HCT116 (cell line): Measurements from ENCODE around the gene AKAP9. TPM values are rescaled to one million over a fixed set of nuclear protein-coding genes. Genes with fewer than 3 reads are reported as not detected.
"Not testable (repeated sequence)": the region's sequence is repeated elsewhere in the genome, so short reads cannot be mapped to it uniquely, and the experiment has no call there.

Experiments
- ATAC-seq: fragments of 200-7000 bp; cut with Tn5 transposase; 2 replicates; pipeline ENCODE4 v1.9.1; 2020; ENCODE audit warnings: mild to moderate bottlenecking, moderate library complexity
- BruUV-seq: library from RNA; stranded (reverse); fragments of 400-500 nt; replicated peaks from 2 replicates; lab custom pipeline; 2021; lab: Mats Ljungman, UMichigan
- CTCF ChIA-PET: fragments of 300-600 bp; sonication (Branson Sonifier 250); formaldehyde crosslinking; loops from one replicate; lab custom pipeline; 2021; ENCODE audit warnings: antibody characterized with exemption; lab: Charles Lee
- POLR2A ChIA-PET: fragments of 300-600, 350-600 bp; sonication (Branson Sonifier 250); formaldehyde crosslinking; loops from one replicate; lab custom pipeline; 2021; ENCODE audit warnings: antibody characterized with exemption; lab: Charles Lee
- RAD21 ChIA-PET, 2 experiments: fragments of 300-600 bp; sonication (Branson Sonifier 250); formaldehyde crosslinking; loops; one replicate each; lab custom pipeline; 2023; ENCODE audit warnings: low total read pairs in 2 of 2; ENCODE audit not compliant: uncharacterized antibody in 2 of 2, unreplicated experiment in 2 of 2, low non-redundant PET in 1 of 2; lab: Charles Lee
- DNase-seq: peaks from one replicate; pipeline ENCODE4 v3.0.0-alpha.2; 2010; ENCODE audit warnings: low read depth, low spot score
- H2AFZ ChIP-seq: fragments of 200-600 bp; shearing (Covaris generic), sonication (generic); 2 replicates; pipeline ENCODE4 v1.6.1; 2017; ENCODE audit warnings: low read depth, mixed run types, mixed read lengths, antibody characterized with exemption, low read length; ENCODE audit not compliant: poor library complexity, severe bottlenecking
- H3K27ac ChIP-seq: 2 replicates; pipeline ENCODE4 v1.5.1; 2012; ENCODE audit warnings: low read depth, low read length
- H3K27me3 ChIP-seq: fragments of 200-600 bp; sonication (generic); 2 replicates; pipeline ENCODE4 v1.6.1; 2016; ENCODE audit warnings: mixed run types, low read length, mixed read lengths; ENCODE audit not compliant: insufficient read depth
- H3K36me3 ChIP-seq, 2 experiments: fragments of 200-500 bp in 1 of 2; fragments of 200-600 bp in 1 of 2; sonication (Bioruptor generic) in 1 of 2; sonication (generic) in 1 of 2; 2 replicates each; pipeline versions ENCODE4 v1.5.1 to v1.6.1; 2014 to 2016; ENCODE audit warnings: low read length in 2 of 2, inconsistent platforms in 1 of 2, mixed read lengths in 1 of 2, mixed run types in 1 of 2; ENCODE audit not compliant: insufficient read depth in 2 of 2, control insufficient read depth in 1 of 2
- H3K4me1 ChIP-seq, 2 experiments: fragments of 200-600 bp in 1 of 2; sonication (generic) in 1 of 2; 2 replicates each; pipeline versions ENCODE4 v1.5.1 to v1.6.1; 2012 to 2017; ENCODE audit warnings: low read length in 2 of 2, inconsistent platforms in 1 of 2, mild to moderate bottlenecking in 1 of 2, mixed read lengths in 1 of 2, mixed run types in 1 of 2, moderate library complexity in 1 of 2; ENCODE audit not compliant: insufficient read depth in 2 of 2, control insufficient read depth in 1 of 2
- H3K4me2 ChIP-seq: fragments of 200-600 bp; sonication (generic); 2 replicates; pipeline ENCODE4 v1.6.1; 2017; ENCODE audit warnings: mixed run types, low read length, mixed read lengths
- H3K4me3 ChIP-seq, 2 experiments: fragments of 200-600 bp in 1 of 2; sonication (generic) in 1 of 2; replicated peaks in 1 of 2; 2 replicates each; pipeline ENCODE4 v1.5.1; 2011 to 2016; ENCODE audit warnings: low read length in 2 of 2, control low read depth in 1 of 2, low read depth in 1 of 2, mild to moderate bottlenecking in 1 of 2, mixed read lengths in 1 of 2, mixed run types in 1 of 2
- H3K79me2 ChIP-seq: fragments of 200-600 bp; sonication (generic); 2 replicates; pipeline ENCODE4 v1.6.1; 2017; ENCODE audit warnings: mild to moderate bottlenecking, mixed run types, low read length, moderate library complexity, mixed read lengths; ENCODE audit not compliant: insufficient read depth
- H3K9ac ChIP-seq: fragments of 200-600 bp; sonication (generic); 2 replicates; pipeline ENCODE4 v1.6.1; 2016; ENCODE audit warnings: low read length, mixed read lengths
- H3K9me2 ChIP-seq: fragments of 200-600 bp; sonication (generic), shearing (Covaris generic); 2 replicates; pipeline ENCODE4 v1.6.1; 2017; ENCODE audit warnings: mixed run types, mild to moderate bottlenecking, moderate library complexity; ENCODE audit not compliant: insufficient read depth
- H3K9me3 ChIP-seq, 2 experiments: fragments of 200-500 bp in 1 of 2; fragments of 200-600 bp in 1 of 2; sonication (Bioruptor generic) in 1 of 2; sonication (generic) in 1 of 2; 2 replicates each; pipeline ENCODE4 v1.6.1; 2014 to 2017; ENCODE audit warnings: low read length in 2 of 2, mixed read lengths in 2 of 2, inconsistent platforms in 1 of 2, low read depth in 1 of 2, mild to moderate bottlenecking in 1 of 2, mixed run types in 1 of 2, moderate library complexity in 1 of 2; ENCODE audit not compliant: control insufficient read depth in 1 of 2, insufficient read depth in 1 of 2
- H4K20me1 ChIP-seq: fragments of 200-600 bp; sonication (generic), shearing (Covaris generic); 2 replicates; pipeline ENCODE4 v1.6.1; 2017; ENCODE audit warnings: mixed run types, mild to moderate bottlenecking, moderate library complexity; ENCODE audit not compliant: insufficient read depth
- CEBPB ChIP-seq: IDR thresholded peaks from 2 replicates; pipeline ENCODE4 v1.6.1; 2012; ENCODE audit warnings: low read depth
- JUND ChIP-seq: IDR thresholded peaks from 2 replicates; pipeline ENCODE4 v1.6.1; 2012
- MAX ChIP-seq: IDR thresholded peaks from 2 replicates; pipeline ENCODE4 v1.6.1; 2012
- POLR2A ChIP-seq: IDR thresholded peaks from 2 replicates; pipeline ENCODE4 v1.7.0; 2011; ENCODE audit warnings: borderline replicate concordance; ENCODE audit not compliant: insufficient read depth, insufficient read length; ENCODE audit errors: extremely low read depth
- RAD21 ChIP-seq: IDR thresholded peaks from 2 replicates; pipeline ENCODE4 v1.6.1; 2012; ENCODE audit warnings: low read depth, mild to moderate bottlenecking
- SRF ChIP-seq: IDR thresholded peaks from 2 replicates; pipeline ENCODE4 v1.6.1; 2012; ENCODE audit warnings: low read depth
- ZNF274 ChIP-seq: fragments of 200-500 bp; sonication (Bioruptor generic); IDR thresholded peaks from 2 replicates; pipeline ENCODE4 v1.6.1; 2014; ENCODE audit warnings: mild to moderate bottlenecking, low read depth, low read length, inconsistent platforms
- intact Hi-C: fragments of 100-400 bp; cut with micrococcal nuclease; formaldehyde crosslinking; loops from 2 replicates; pipeline ENCODE4 v1.10.0; 2022
- total RNA-seq: library from RNA; stranded (reverse); gene quantifications from one replicate; pipeline ENCODE4 v1.2.1, GENCODE V29; 2021; ENCODE audit not compliant: unreplicated experiment

Gene AKAP9
- total RNA-seq, 1 experiment from 2014 or later, result 32.6 TPM

GRCh38 chr7:92100534-92100933, 159.9 kb downstream of the AKAP9 start:
- Histone ChIP-seq H3K36me3 (peaks cover 6 to 22% of the 10 kb centered on the region in 2 experiments; a peak in 3 of 4 replicates), H3K4me3 (no peak overlapping the region), H3K9ac (no peak overlapping the region), H4K20me1 (no peaks in the 10 kb centered on the region), H3K9me2 (no peaks in the 10 kb centered on the region), H3K4me1 (no peaks in the 10 kb centered on the region), H3K27ac (no peak overlapping the region), H3K4me2 (no peak overlapping the region), H3K27me3 (no peaks in the 10 kb centered on the region), H3K9me3 (no peaks in the 10 kb centered on the region), H3K79me2 (no peaks in the 10 kb centered on the region), H2AFZ (no peak overlapping the region)
- ChIA-PET POLR2A (no interaction called here), CTCF (no interaction called here), RAD21 (no interaction called here)
- intact Hi-C loops, result no loop called here
- DNase-seq (no peak), ATAC-seq (no peak)
- no TSS peak for BruUV-seq
- no peak for TF ChIP-seq POLR2A
- TF ChIP-seq CEBPB, result no peak
- TF ChIP-seq SRF, result no peak
- TF ChIP-seq JUND, result no peak
- no peak for TF ChIP-seq ZNF274
- TF ChIP-seq MAX, result no peak
- TF ChIP-seq RAD21, result no peak

- H3K9me3 ChIP-seq, ATAC-seq, H4K20me1 ChIP-seq, H3K4me1 ChIP-seq, DNase-seq, RAD21 ChIA-PET, BruUV-seq, H3K79me2 ChIP-seq, H3K27ac ChIP-seq, H3K4me3 ChIP-seq, CTCF ChIA-PET, H2AFZ ChIP-seq, POLR2A ChIA-PET, H3K27me3 ChIP-seq, intact Hi-C loops, H3K9ac ChIP-seq, H3K4me2 ChIP-seq, H3K9me2 ChIP-seq: not testable (repeated sequence)
- H3K36me3 ChIP-seq, result peaks cover 6 to 15% of the 10 kb centered on the region in 2 experiments; a peak in 2 of 4 replicates
Observed at GRCh38 chr7:92102862-92103261, 162.2 kb downstream of the AKAP9 start.
